Progenitor cell of endocrine pancreas (in vitro differentiated cells): ENCODE results near the gene C17orf67. TPM values are rescaled to one million over a fixed set of nuclear protein-coding genes. Genes with fewer than 3 reads are reported as not detected.

Experiments used
- DNase-seq: peaks from one replicate; pipeline ENCODE4 v3.0.0; 2021; ENCODE audit warnings: low spot score; ENCODE audit not compliant: unreplicated experiment
- H3K27ac Mint-ChIP-seq: 2 replicates; pipeline ENCODE4 v1.8.0; 2021; ENCODE audit warnings: mild to moderate bottlenecking, moderate library complexity, mixed read lengths
- H3K27me3 Mint-ChIP-seq: 2 replicates; pipeline ENCODE4 v1.8.0; 2021; ENCODE audit warnings: mixed read lengths
- H3K36me3 Mint-ChIP-seq: 2 replicates; pipeline ENCODE4 v1.8.0; 2022; ENCODE audit warnings: mixed read lengths; ENCODE audit not compliant: insufficient read depth
- H3K4me1 Mint-ChIP-seq: 2 replicates; pipeline ENCODE4 v1.8.0; 2021; ENCODE audit warnings: low read depth, mixed read lengths
- H3K4me3 Mint-ChIP-seq: 2 replicates; pipeline ENCODE4 v1.8.0; 2021; ENCODE audit warnings: low read depth, mild to moderate bottlenecking, moderate library complexity, mixed read lengths
- H3K9me3 Mint-ChIP-seq: 2 replicates; pipeline ENCODE4 v1.8.0; 2021; ENCODE audit warnings: low read depth, mixed read lengths
- total RNA-seq: library from RNA; stranded (reverse); gene quantifications from 2 replicates; pipeline ENCODE4 v1.2.1, GENCODE V29; 2021
- TF ChIP-seq, protein P1 (sequence below): fragments of 200-600 bp; sonication (generic); IDR thresholded peaks from one replicate; pipeline ENCODE4 v1.5.0; 2021; ENCODE audit warnings: antibody characterized with exemption, mild to moderate bottlenecking; ENCODE audit not compliant: unreplicated experiment

Gene C17orf67
- total RNA-seq, 1 donor from 2014 or later = 0.65 TPM

DNA sequence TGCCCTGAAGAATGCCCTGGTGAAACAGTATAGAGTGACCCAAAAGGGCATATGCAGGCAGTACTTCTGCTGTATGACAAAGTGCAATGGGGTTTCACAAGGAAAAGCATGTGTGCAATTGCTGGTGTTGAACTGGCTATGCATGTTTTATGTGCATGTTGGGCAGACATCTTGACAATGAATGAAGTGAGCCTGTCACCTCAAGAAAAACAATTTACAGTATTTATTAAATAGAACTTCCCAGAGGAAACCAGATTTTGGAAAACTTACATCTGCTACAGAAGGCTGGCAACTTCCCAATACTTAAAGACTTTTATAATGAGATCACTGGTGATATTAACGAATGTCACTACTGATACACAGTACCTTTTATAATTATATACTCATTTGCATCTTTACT lies 30.6 kb downstream of the C17orf67 start:
- peaks cover 14% of the 10 kb centered on the region for H3K27me3 Mint-ChIP-seq
- H3K4me1 Mint-ChIP-seq = peaks cover 11% of the 10 kb centered on the region
- DNase-seq = no peak
- no peaks in the 10 kb centered on the region for H3K36me3 Mint-ChIP-seq
- H3K27ac Mint-ChIP-seq = no peak overlapping the region
- TF ChIP-seq, protein P1, sequence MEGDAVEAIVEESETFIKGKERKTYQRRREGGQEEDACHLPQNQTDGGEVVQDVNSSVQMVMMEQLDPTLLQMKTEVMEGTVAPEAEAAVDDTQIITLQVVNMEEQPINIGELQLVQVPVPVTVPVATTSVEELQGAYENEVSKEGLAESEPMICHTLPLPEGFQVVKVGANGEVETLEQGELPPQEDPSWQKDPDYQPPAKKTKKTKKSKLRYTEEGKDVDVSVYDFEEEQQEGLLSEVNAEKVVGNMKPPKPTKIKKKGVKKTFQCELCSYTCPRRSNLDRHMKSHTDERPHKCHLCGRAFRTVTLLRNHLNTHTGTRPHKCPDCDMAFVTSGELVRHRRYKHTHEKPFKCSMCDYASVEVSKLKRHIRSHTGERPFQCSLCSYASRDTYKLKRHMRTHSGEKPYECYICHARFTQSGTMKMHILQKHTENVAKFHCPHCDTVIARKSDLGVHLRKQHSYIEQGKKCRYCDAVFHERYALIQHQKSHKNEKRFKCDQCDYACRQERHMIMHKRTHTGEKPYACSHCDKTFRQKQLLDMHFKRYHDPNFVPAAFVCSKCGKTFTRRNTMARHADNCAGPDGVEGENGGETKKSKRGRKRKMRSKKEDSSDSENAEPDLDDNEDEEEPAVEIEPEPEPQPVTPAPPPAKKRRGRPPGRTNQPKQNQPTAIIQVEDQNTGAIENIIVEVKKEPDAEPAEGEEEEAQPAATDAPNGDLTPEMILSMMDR = no peak
- H3K4me3 Mint-ChIP-seq = no peak overlapping the region
- no peaks in the 10 kb centered on the region for H3K9me3 Mint-ChIP-seq

DNA sequence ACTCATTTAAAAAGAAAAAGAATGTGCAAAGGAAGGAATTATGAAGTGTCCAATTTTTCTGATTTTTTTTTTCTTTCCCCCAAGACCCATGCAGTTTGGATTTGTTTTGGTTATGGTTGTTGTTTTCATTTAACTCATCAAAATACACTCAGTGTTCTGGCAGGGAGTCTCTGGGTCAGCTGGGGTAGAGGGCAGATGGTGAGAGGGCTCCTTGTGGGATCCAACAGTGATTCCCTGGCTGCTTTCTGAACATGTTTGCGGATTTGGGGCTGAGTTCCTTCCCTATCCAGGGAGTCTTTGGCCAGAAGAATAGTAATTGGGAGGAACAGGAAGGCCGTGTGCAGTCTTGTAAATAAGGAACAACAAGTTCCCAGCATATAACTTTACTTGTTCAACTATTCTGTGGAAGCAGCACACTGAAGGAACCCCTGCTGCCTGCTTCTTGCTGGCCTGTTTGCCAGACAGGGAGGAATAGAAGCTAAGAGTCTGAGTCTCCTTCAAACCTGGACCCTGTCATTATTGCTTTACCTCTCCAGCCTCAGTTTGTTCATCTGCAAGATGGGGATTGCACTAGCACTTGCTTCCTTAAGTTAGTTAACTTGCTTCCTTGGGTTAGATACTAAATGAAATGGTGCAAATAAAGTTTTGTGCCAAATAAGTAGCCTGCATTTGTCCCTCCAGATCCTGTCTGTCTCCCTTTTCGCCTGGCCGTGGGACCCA lies 32.1 kb downstream of the C17orf67 start:
- peaks cover 6% of the 10 kb centered on the region for H3K4me1 Mint-ChIP-seq
- no peak overlapping the region for H3K4me3 Mint-ChIP-seq
- TF ChIP-seq, protein P1 = no peak
- no peak for DNase-seq
- no peaks in the 10 kb centered on the region for H3K9me3 Mint-ChIP-seq
- peaks cover 14% of the 10 kb centered on the region for H3K27me3 Mint-ChIP-seq
- H3K36me3 Mint-ChIP-seq = no peaks in the 10 kb centered on the region
- H3K27ac Mint-ChIP-seq = no peak overlapping the region

DNA sequence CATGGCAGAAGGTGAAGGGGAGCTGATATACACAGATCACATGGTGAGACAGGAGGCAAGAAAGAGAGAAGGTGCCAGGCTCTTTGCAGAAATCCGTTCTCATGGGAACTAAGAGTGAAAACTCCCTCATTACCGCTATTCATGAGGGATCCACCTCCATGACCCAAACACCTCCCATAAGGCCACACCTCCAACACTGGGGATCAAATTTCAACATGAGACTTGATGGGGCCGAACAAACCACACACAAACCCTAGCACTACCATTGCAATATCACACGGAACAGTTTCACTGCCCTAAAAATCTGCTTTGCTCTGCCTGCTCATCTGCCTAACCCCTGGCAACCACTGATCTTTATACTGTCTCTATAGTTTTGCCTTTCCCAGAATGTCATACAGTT lies 34.8 kb downstream of the C17orf67 start:
- peaks cover 19% of the 10 kb centered on the region for H3K27me3 Mint-ChIP-seq
- no peak overlapping the region for H3K4me3 Mint-ChIP-seq
- peaks cover 8% of the 10 kb centered on the region for H3K4me1 Mint-ChIP-seq
- no peaks in the 10 kb centered on the region for H3K36me3 Mint-ChIP-seq
- H3K27ac Mint-ChIP-seq = peak overlapping the region; percentile 6
- no peaks in the 10 kb centered on the region for H3K9me3 Mint-ChIP-seq
- no peak for DNase-seq
- TF ChIP-seq, protein P1 = no peak

DNA sequence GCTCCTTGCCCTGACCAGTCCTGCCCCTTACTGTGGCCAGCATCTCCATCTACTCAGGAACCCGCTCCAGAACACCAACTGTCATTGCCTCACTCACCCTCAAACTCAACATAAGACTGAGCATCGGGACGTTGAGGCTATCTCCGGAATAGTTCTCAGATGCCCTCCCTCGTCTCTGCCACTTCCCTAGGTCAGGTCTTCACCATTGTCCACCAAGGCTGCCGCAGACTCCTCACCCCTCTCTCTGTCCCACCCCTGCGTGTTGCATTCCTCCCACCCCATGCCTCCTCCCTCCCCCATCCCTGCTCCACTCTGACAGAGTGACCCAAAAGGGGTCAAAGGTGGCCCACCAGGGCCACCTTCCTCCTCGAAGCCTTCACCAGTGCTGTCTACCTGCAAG lies 37.2 kb downstream of the C17orf67 start:
- TF ChIP-seq, protein P1 = no peak
- no peak overlapping the region for H3K4me3 Mint-ChIP-seq
- no peaks in the 10 kb centered on the region for H3K36me3 Mint-ChIP-seq
- peaks cover 19% of the 10 kb centered on the region for H3K27me3 Mint-ChIP-seq
- peaks cover 5% of the 10 kb centered on the region for H3K9me3 Mint-ChIP-seq
- no peak overlapping the region for H3K27ac Mint-ChIP-seq
- no peak for DNase-seq
- H3K4me1 Mint-ChIP-seq = peaks cover 9% of the 10 kb centered on the region

DNA sequence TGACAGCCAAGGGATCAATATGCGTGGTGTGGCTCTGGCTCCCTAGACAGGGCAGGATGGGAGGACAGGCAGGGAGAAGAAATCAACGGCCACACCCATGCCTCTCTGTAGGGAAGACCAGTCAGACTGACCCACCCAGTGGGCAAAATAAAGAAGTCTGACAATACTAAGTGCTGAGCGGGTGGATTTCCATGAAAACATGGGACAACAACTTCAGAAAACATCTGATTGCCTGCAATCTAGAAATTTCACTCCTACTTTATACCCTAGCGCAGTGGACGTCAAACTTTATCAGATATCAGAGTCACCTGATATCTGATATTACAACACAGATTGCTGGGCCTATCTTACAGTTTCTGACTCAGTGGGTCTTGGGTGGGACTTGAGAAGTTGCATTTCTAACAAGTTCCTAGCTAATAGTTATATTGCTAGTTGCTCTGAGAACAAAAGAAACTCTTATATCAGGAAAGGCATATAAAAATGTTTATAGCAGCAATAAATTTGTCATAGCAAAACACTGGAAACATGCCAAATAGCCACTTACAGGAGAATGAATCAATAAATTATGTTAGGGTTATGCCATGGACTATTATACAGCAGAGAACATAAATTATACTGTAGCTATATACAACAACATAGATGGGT lies 38.4 kb downstream of the C17orf67 start:
- no peak for DNase-seq
- Mint-ChIP-seq H3K4me3 (no peak overlapping the region), H3K9me3 (peaks cover 5% of the 10 kb centered on the region), H3K27ac (no peak overlapping the region), H3K36me3 (no peaks in the 10 kb centered on the region), H3K4me1 (peaks cover 9% of the 10 kb centered on the region), H3K27me3 (peaks cover 12% of the 10 kb centered on the region)
- TF ChIP-seq, protein P1 = no peak
